Thyroid gland (tissue), 4 donors: ENCODE results near the gene SUN1. TPM values are rescaled to one million over a fixed set of nuclear protein-coding genes. Genes with fewer than 3 reads are reported as not detected.
"Not testable (repeated sequence)": the region's sequence is repeated elsewhere in the genome, so short reads cannot be mapped to it uniquely, and the experiment has no call there.

Source experiments
- DNase-seq, 2 donors: peaks; one replicate each; pipeline ENCODE4 v3.0.0-alpha.2; 2019
- H3K27ac ChIP-seq, 3 donors: fragments of 200-600 bp; sonication (generic); 1 replicate in 2 of 3; 2 replicates in 1 of 3; pipeline ENCODE4 v1.5.1; 2016 to 2019; ENCODE audit warnings: mild to moderate bottlenecking in 1 of 3, moderate library complexity in 1 of 3
- H3K27me3 ChIP-seq: fragments of 200-600 bp; sonication (generic); one replicate; pipeline ENCODE4 v1.5.1; 2019
- H3K36me3 ChIP-seq, 2 donors: fragments of 200-600 bp; sonication (generic); one replicate each; pipeline ENCODE4 v1.5.1; 2016 to 2019
- H3K4me1 ChIP-seq, 2 donors: fragments of 200-600 bp; sonication (generic); one replicate each; pipeline ENCODE4 v1.5.1; 2017 to 2019
- H3K4me3 ChIP-seq, 3 donors: fragments of 200-600 bp; sonication (generic); replicated peaks in 1 of 3; 1 replicate in 2 of 3; 2 replicates in 1 of 3; pipeline ENCODE4 v1.5.1; 2016; ENCODE audit warnings: mild to moderate bottlenecking in 1 of 3
- H3K9me3 ChIP-seq: fragments of 200-600 bp; sonication (generic); one replicate; pipeline ENCODE4 v1.5.1; 2017
- CTCF ChIP-seq, 6 experiments: fragments of 200-600 bp in 3 of 6; fragments of 450-650 bp in 3 of 6; sonication (generic) in 3 of 6; IDR thresholded peaks; one replicate each; pipeline ENCODE4 v1.5.1; 2016 to 2019; ENCODE audit warnings: antibody characterized with exemption in 6 of 6, mild to moderate bottlenecking in 2 of 6, inconsistent platforms in 1 of 6, moderate library complexity in 1 of 6
- POLR2A ChIP-seq, 2 donors: fragments of 450-650 bp; IDR thresholded peaks; one replicate each; pipeline ENCODE4 v1.6.1; 2017; ENCODE audit warnings: antibody characterized with exemption in 2 of 2, mild to moderate bottlenecking in 2 of 2, moderate library complexity in 1 of 2
- WGBS, 2 donors: methylation state at CpG; one replicate each; pipeline ENCODE4 v1.1.5; 2017; 5-methylcytosine and 5-hydroxymethylcytosine counted together
- intact Hi-C: fragments of 100-400 bp; cut with DNase I; formaldehyde crosslinking; loops from one replicate; pipeline ENCODE4 v1.15.1; 2023
- total RNA-seq, 4 donors: library from RNA; depleted of rRNA; stranded (reverse); fragments of >200 nt; gene quantifications; one replicate each; pipeline ENCODE4 v1.2.3, GENCODE V29; 2016

Gene SUN1
- total RNA-seq, 4 donors from 2014 or later = 146 to 260 (median 186) TPM

GRCh38 chr7:921071-921461, 88.8 kb downstream of the SUN1 start:
- DNase-seq = peak in 1 of 2 donors; percentile 0
- no peak overlapping the region for H3K4me3 ChIP-seq
- intact Hi-C loops = no loop called here
- H3K4me1 ChIP-seq = peaks cover 6 to 10% of the 10 kb centered on the region in 2 donors
- WGBS, 2 donors = 90 to 93% methylated on average over 15 of the region's 15 CpGs
- no peak for TF ChIP-seq POLR2A (IDR thresholded peaks at IDR 0.05)
- TF ChIP-seq CTCF (IDR thresholded peaks at IDR 0.05) = no peak
- no peaks in the 10 kb centered on the region for H3K36me3 ChIP-seq
- no peaks in the 10 kb centered on the region for H3K9me3 ChIP-seq
- no peak overlapping the region for H3K27ac ChIP-seq
- H3K27me3 ChIP-seq = no peaks in the 10 kb centered on the region

GRCh38 chr7:921581-922333, 89.5 kb downstream of the SUN1 start:
- 79 to 89% methylated on average over 16 to 24 of the region's 36 CpGs for WGBS, 2 donors
- H3K4me3 ChIP-seq = no peak overlapping the region

GRCh38 chr7:922334-923107, 90.2 kb downstream of the SUN1 start:
- no peaks in the 10 kb centered on the region for H3K27me3 ChIP-seq
- TF ChIP-seq POLR2A (IDR thresholded peaks at IDR 0.05) (no peak), CTCF (IDR thresholded peaks at IDR 0.05) (no peak)
- no peak overlapping the region for H3K4me3 ChIP-seq
- peaks cover 0 to 3% of the 10 kb centered on the region in 2 donors for H3K4me1 ChIP-seq
- intact Hi-C loops = no loop called here
- no peaks in the 10 kb centered on the region for H3K36me3 ChIP-seq
- no peaks in the 10 kb centered on the region for H3K9me3 ChIP-seq
- DNase-seq = peak; percentile 1
- H3K27ac ChIP-seq = no peak overlapping the region
- 80 to 83% methylated on average over 11 to 26 of the region's 29 CpGs for WGBS, 2 donors

More at GRCh38 chr7:921581-922333, 89.5 kb downstream of the SUN1 start:
- Histone ChIP-seq H3K27ac (no peak overlapping the region), H3K9me3 (no peaks in the 10 kb centered on the region), H3K36me3 (no peaks in the 10 kb centered on the region), H3K4me1 (peaks cover 0 to 3% of the 10 kb centered on the region in 2 donors), H3K27me3 (no peaks in the 10 kb centered on the region)
- DNase-seq = peak; percentile 1
- TF ChIP-seq POLR2A (IDR thresholded peaks at IDR 0.05) (no peak), CTCF (IDR thresholded peaks at IDR 0.05) (no peak)
- intact Hi-C loops = no loop called here

GRCh38 chr7:923108-924041, 91.1 kb downstream of the SUN1 start:
- no peak overlapping the region for H3K27ac ChIP-seq
- peak; percentile 32 to 39 for DNase-seq
- no peaks in the 10 kb centered on the region for H3K36me3 ChIP-seq
- 71 to 80% methylated on average over 33 to 35 of the region's 40 CpGs for WGBS, 2 donors
- H3K9me3 ChIP-seq = no peaks in the 10 kb centered on the region
- no peak for TF ChIP-seq POLR2A (IDR thresholded peaks at IDR 0.05)
- TF ChIP-seq CTCF (IDR thresholded peaks at IDR 0.05) = no peak
- no peaks in the 10 kb centered on the region for H3K27me3 ChIP-seq
- H3K4me3 ChIP-seq = no peak overlapping the region
- H3K4me1 ChIP-seq = peaks cover 0 to 3% of the 10 kb centered on the region in 2 donors
- intact Hi-C loops = no loop called here

GRCh38 chr7:924042-924441, 91.8 kb downstream of the SUN1 start:
- H3K27ac ChIP-seq, DNase-seq, H3K36me3 ChIP-seq, H3K4me3 ChIP-seq, intact Hi-C loops, H3K27me3 ChIP-seq, H3K4me1 ChIP-seq, H3K9me3 ChIP-seq: not testable (repeated sequence)
- WGBS, 2 donors = 86% methylated on average over 8 of the region's 25 CpGs; no CpG with 5 or more reads in 1 of the 2 donors
